ENCODE measurements around the gene RALB. TPM values are rescaled to one million over a fixed set of nuclear protein-coding genes. Genes with fewer than 3 reads are reported as not detected.

The RALB gene
- total RNA-seq, 4 donors from 2014 or later = 20.1 to 45.0 (median 30.4) TPM

DNA sequence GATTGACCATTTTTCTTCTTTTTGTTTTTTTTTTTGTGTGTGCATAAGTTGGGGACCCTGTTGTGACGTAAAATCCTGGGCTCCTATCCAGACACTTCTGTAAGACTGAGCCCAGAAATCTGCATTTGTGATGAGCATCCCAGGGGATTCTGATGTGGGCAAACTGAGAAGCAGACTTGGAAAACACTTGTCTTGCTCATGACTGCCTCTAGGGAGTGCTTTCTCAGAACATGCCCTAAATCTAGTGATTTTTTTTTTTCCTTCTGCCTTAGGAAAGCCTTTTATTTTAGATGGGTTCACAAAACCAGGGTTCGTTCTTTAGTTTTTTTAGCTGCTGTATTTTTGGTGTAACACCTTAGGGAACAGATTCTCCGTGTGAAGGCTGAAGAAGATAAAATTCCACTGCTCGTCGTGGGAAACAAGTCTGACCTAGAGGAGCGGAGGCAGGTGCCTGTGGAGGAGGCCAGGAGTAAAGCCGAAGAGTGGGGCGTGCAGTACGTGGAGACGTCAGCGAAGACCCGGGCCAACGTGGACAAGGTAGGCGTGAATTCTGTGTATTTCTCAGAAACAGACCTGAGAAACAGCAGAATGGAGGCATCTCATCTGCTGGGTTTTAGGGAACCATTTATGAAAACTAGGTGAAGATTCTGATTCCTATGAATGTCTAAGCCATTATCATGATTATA lies 36.7 kb downstream of the RALB start:
- H3K27me3 ChIP-seq = no peaks in the 10 kb centered on the region
- intact Hi-C loops (cut with DNase I; ENCODE audit: low total_unique reads) (no loop called here), in situ Hi-C loops (cut with MboI; ENCODE audit: low sequenced_read_pairs in 4 of 4) (no loop called here)
- peaks cover 0 to 43% of the 10 kb centered on the region in 2 donors for H3K36me3 ChIP-seq
- H3K4me1 ChIP-seq = no peaks in the 10 kb centered on the region
- H3K4me3 ChIP-seq = no peak overlapping the region
- H3K27ac ChIP-seq = no peak overlapping the region
- TF ChIP-seq, protein P1, sequence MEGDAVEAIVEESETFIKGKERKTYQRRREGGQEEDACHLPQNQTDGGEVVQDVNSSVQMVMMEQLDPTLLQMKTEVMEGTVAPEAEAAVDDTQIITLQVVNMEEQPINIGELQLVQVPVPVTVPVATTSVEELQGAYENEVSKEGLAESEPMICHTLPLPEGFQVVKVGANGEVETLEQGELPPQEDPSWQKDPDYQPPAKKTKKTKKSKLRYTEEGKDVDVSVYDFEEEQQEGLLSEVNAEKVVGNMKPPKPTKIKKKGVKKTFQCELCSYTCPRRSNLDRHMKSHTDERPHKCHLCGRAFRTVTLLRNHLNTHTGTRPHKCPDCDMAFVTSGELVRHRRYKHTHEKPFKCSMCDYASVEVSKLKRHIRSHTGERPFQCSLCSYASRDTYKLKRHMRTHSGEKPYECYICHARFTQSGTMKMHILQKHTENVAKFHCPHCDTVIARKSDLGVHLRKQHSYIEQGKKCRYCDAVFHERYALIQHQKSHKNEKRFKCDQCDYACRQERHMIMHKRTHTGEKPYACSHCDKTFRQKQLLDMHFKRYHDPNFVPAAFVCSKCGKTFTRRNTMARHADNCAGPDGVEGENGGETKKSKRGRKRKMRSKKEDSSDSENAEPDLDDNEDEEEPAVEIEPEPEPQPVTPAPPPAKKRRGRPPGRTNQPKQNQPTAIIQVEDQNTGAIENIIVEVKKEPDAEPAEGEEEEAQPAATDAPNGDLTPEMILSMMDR (IDR thresholded peaks at IDR 0.05 in 4 of 5, conservative IDR thresholded peaks at IDR 0.05 in 1 of 5) = no peak
- TF ChIP-seq POLR2A (IDR thresholded peaks at IDR 0.05) = no peak
- no peak for DNase-seq
- H3K9me3 ChIP-seq = no peaks in the 10 kb centered on the region
- ATAC-seq = no peak

DNA sequence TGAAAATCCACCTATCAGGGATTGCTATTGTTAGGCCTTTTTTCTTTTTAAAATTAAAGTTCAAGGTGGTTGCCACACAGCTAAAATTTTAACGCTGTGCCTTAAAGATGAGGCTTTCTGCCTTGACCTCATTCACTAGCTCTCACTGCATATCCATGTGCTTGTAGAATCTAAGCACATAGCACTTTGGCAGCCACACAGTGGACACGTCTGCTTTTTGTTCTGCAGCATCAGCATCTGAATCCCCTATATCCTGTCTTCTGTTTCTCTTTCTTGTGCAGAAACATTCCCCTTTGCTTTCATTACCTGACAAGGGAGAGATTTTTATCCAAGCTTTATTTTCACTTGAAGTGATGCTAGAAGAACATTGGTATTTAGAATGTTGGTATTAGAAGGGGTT lies 38.1 kb downstream of the RALB start:
- H3K36me3 ChIP-seq = peaks cover 0 to 48% of the 10 kb centered on the region in 2 donors
- H3K27ac ChIP-seq = no peak overlapping the region
- intact Hi-C loops (cut with DNase I; ENCODE audit: low total_unique reads) (no loop called here), in situ Hi-C loops (cut with MboI; ENCODE audit: low sequenced_read_pairs in 4 of 4) (no loop called here)
- DNase-seq (no peak), ATAC-seq (no peak)
- H3K9me3 ChIP-seq = no peaks in the 10 kb centered on the region
- no peaks in the 10 kb centered on the region for H3K4me1 ChIP-seq
- TF ChIP-seq, protein P1 (IDR thresholded peaks at IDR 0.05 in 4 of 5, conservative IDR thresholded peaks at IDR 0.05 in 1 of 5) = no peak
- TF ChIP-seq POLR2A (IDR thresholded peaks at IDR 0.05) = no peak
- H3K4me3 ChIP-seq = no peak overlapping the region
- H3K27me3 ChIP-seq = no peaks in the 10 kb centered on the region

DNA sequence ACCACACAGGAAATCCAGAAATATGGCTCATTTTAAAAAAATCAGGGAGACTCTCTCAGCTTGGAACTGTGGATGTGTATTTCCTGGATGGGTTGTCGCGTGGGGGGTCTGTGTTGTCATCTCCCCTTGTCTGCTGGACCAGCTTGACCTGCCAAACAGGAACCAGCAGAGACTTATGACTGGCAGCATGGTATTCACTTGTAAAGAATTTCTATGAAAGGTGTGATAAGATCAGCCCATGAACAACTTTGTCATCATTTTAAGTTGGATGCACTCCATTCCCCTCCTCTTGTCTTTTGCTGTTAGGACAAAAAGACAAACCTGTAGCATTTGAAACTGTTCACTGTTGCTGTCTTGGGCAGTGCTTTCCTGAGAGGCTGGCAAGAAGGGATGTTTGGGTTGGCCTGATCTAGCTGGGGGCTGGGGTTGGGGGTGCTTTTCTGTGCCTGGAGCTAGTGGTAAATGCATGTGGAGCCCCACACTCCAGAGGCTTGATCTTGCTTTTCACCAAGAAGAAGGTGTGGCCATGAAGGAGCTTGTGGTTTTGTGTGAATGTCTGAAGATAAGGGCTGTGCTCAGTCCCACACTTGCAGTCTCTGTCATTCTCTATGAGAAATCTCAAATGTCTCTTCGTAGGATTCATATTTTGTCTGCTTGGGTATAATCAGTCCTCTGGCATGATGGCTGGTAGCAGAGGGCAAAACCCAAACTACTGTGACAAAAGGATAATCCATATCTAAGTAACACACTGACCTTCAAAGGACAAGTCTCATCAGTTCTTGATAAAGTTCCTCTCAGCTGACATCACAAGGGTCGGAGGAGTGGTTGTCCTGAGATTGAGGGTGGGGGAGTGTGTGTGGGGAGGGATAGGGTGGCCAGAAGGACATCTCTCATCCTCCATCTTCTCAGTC lies 39.0 kb downstream of the RALB start:
- ATAC-seq (no peak), DNase-seq (no peak)
- Histone ChIP-seq H3K9me3 (no peaks in the 10 kb centered on the region), H3K36me3 (peaks cover 0 to 48% of the 10 kb centered on the region in 2 donors), H3K27ac (no peak overlapping the region), H3K4me3 (no peak overlapping the region), H3K4me1 (no peaks in the 10 kb centered on the region), H3K27me3 (no peaks in the 10 kb centered on the region)
- in situ Hi-C loops (cut with MboI; ENCODE audit: low sequenced_read_pairs in 4 of 4) = no loop called here
- intact Hi-C loops (cut with DNase I; ENCODE audit: low total_unique reads) = no loop called here
- TF ChIP-seq, protein P1 (IDR thresholded peaks at IDR 0.05 in 4 of 5, conservative IDR thresholded peaks at IDR 0.05 in 1 of 5) = no peak
- no peak for TF ChIP-seq POLR2A (IDR thresholded peaks at IDR 0.05)

DNA sequence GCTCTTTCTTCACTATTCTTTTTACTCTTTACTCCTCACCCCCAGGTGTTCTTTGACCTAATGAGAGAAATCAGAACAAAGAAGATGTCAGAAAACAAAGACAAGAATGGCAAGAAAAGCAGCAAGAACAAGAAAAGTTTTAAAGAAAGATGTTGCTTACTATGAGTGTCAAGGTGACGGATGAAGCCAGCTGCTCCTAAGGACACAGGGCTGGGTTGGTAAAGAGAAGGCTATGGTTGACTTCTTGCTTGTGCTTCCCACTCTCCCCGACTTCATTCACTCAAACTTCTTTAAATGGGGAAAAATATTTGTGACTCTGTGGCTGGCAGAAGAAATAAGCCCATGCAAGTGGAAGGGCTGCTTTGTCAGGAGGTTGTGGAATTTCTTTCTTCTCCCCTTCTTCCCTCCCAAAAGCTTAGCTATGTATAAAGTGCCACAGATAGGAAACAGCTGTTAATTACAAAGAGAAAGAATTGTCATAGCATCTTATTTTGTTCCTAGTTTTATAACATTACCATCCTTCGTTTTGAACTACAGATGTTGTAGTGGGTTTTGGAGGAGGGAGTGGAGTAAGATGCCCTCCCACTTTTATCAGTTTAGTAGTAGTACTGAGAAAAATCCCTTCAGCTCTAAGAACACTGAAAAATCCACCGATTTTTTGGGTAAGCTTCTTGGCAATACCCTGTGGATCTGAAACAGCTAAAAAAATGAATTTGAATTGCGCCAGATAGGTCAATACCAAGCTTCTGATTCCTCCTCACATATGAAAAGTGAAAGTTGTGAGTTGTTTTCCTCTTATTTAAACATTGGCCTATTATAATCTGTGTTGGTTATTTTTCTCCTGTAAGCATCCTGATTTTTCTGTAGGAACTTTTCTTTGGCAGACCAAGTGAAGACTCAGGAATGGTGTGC lies 40.7 kb downstream of the RALB start:
- H3K36me3 ChIP-seq = peaks cover 0 to 52% of the 10 kb centered on the region in 2 donors
- TF ChIP-seq, protein P1 (IDR thresholded peaks at IDR 0.05 in 4 of 5, conservative IDR thresholded peaks at IDR 0.05 in 1 of 5) = no peak
- no peak for TF ChIP-seq POLR2A (IDR thresholded peaks at IDR 0.05)

More for the DNA sequence above, 40.7 kb downstream of the RALB start:
- H3K27me3 ChIP-seq = no peaks in the 10 kb centered on the region
- in situ Hi-C loops (cut with MboI; ENCODE audit: low sequenced_read_pairs in 4 of 4) = no loop called here
- no peaks in the 10 kb centered on the region for H3K4me1 ChIP-seq
- H3K9me3 ChIP-seq = no peaks in the 10 kb centered on the region
- ATAC-seq = no peak
- DNase-seq = no peak
- H3K27ac ChIP-seq = no peak overlapping the region
- no peak overlapping the region for H3K4me3 ChIP-seq
- intact Hi-C loops (cut with DNase I; ENCODE audit: low total_unique reads) = no loop called here
